Gastrocnemius medialis (tissue), 4 donors: ENCODE measurements around the gene NTRK3.

Experiments
- POLR2A ChIP-seq, 2 donors: fragments of 450-650 bp; IDR thresholded peaks; one replicate each; pipeline ENCODE4 v1.6.1; 2017; ENCODE audit warnings: antibody characterized with exemption in 2 of 2, mild to moderate bottlenecking in 2 of 2, moderate library complexity in 2 of 2
- TF ChIP-seq, protein P1 (sequence below), 5 experiments: fragments of 450-650 bp in 3 of 5; fragments of 200-600 bp in 2 of 5; sonication (generic) in 2 of 5; IDR thresholded peaks in 4 of 5; conservative IDR thresholded peaks in 1 of 5; 1 replicate in 4 of 5; 2 replicates in 1 of 5; pipeline ENCODE4 v1.5.1; 2016 to 2019; ENCODE audit warnings: antibody characterized with exemption in 5 of 5, mild to moderate bottlenecking in 3 of 5, moderate library complexity in 3 of 5

GRCh38 chr15:88098361-88098760, 158.2 kb downstream of the NTRK3 start:
- no peak for TF ChIP-seq POLR2A (IDR thresholded peaks at IDR 0.05)
- TF ChIP-seq, protein P1, sequence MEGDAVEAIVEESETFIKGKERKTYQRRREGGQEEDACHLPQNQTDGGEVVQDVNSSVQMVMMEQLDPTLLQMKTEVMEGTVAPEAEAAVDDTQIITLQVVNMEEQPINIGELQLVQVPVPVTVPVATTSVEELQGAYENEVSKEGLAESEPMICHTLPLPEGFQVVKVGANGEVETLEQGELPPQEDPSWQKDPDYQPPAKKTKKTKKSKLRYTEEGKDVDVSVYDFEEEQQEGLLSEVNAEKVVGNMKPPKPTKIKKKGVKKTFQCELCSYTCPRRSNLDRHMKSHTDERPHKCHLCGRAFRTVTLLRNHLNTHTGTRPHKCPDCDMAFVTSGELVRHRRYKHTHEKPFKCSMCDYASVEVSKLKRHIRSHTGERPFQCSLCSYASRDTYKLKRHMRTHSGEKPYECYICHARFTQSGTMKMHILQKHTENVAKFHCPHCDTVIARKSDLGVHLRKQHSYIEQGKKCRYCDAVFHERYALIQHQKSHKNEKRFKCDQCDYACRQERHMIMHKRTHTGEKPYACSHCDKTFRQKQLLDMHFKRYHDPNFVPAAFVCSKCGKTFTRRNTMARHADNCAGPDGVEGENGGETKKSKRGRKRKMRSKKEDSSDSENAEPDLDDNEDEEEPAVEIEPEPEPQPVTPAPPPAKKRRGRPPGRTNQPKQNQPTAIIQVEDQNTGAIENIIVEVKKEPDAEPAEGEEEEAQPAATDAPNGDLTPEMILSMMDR (IDR thresholded peaks at IDR 0.05 in 4 of 5, conservative IDR thresholded peaks at IDR 0.05 in 1 of 5): no peak
